Right atrium auricular region (tissue), 2 donors: ENCODE results near the gene SLC25A11. TPM values are rescaled to one million over a fixed set of nuclear protein-coding genes. Genes with fewer than 3 reads are reported as not detected.

Experiments used
- DNase-seq: peaks from one replicate; pipeline ENCODE4 v3.0.0-alpha.2; 2019; ENCODE audit warnings: low spot score
- H3K27ac ChIP-seq, 2 donors: fragments of 200-600 bp; sonication (generic); 1 replicate in 1 of 2; 2 replicates in 1 of 2; pipeline ENCODE4 v1.5.1; 2016 to 2019
- H3K27me3 ChIP-seq, 2 donors: fragments of 200-600 bp; sonication (generic); one replicate each; pipeline versions ENCODE4 v1.5.1 to v1.6.0; 2017 to 2019
- H3K36me3 ChIP-seq: fragments of 200-600 bp; sonication (generic); one replicate; pipeline ENCODE4 v1.5.1; 2016
- H3K4me1 ChIP-seq, 2 donors: fragments of 200-600 bp; sonication (generic); one replicate each; pipeline versions ENCODE4 v1.5.1 to v1.6.0; 2017 to 2019
- H3K4me3 ChIP-seq, 2 donors: fragments of 200-600 bp; sonication (generic); 1 replicate in 1 of 2; 2 replicates in 1 of 2; pipeline ENCODE4 v1.5.1; 2017 to 2019; ENCODE audit warnings: mild to moderate bottlenecking in 1 of 2, moderate library complexity in 1 of 2
- H3K9me3 ChIP-seq, 2 donors: fragments of 200-600 bp; sonication (generic); one replicate each; pipeline ENCODE4 v1.5.1; 2019
- total RNA-seq, 2 donors: library from RNA; depleted of rRNA; stranded (reverse); fragments of >200 nt; gene quantifications; one replicate each; pipeline ENCODE4 v1.1.0, GENCODE V29; 2016
- TF ChIP-seq, protein P1 (sequence below), 2 donors: fragments of 200-600 bp; sonication (generic); IDR thresholded peaks; one replicate each; pipeline ENCODE4 v1.5.1; 2019; ENCODE audit warnings: antibody characterized with exemption in 2 of 2

Gene SLC25A11
- total RNA-seq, 2 donors from 2014 or later, result 99.5 to 188 TPM

DNA sequence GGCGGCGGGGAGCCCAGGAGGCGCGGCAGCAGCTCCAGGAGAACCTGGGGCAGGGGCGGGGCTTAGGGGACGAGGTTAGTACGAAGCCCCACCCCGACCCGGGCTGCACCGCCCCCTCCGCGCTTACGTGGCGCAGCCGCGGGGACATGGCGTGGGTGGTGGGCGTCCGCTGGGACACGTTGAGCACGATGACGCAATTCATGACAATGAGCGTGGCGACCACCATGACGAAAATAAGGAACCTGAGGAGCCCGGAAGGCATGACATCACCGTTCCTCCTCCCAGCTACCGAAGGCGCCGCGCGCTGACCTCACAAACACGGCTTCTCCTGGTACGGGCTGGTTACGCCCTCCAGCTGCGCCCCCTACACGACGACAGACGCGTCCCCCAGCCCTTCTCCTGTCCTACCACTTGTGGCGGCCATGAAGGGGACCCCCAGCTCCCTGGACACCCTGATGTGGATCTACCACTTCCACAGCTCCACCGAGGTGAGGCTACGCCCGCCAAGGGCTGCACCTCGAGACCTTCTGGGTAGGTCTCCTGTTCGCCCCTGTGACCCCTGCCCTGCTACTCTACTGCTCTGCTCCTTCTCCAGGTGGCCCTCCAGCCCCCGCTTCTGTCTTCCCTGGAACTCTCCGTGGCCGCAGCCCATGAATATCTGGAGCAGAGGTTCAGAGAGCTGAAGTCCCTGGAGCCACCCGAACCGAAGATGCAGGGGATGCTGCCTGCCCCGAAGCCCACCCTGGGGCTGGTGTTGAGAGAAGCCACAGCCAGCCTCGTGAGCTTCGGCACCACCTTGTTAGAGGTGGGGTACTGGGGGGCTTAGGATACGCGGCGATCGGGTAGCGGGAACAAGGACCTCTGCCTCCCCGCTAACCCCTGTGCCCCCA is 40.3 kb downstream of the SLC25A11 start, which contains the start of gene C17orf107:
TSS of gene C17orf107 (plus strand) at position 196 of the 890 bp plus-strand sequence. CDS start at position 423, 227 bp downstream.
- peak; percentile 88 for DNase-seq

DNA sequence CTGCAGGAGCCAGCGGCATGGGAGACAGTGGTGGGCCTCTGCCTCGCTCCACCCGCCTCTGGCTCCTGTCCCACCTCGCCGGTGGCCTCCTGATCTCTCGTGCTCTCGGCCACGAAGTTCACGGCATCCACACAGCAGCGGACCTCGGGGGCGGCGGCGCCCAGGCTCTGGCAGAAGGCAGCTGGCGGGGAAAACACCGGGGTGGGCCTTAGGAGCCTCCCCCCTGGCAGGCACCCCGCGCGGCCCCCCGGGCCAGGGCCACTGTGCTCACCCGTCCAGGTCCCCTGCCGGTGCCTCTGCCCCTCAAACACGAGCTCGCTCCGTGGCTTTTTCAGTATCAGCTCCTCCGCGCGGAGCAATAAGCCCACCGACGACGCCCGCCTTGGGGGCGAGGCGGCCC is 40.9 kb downstream of the SLC25A11 start:
- Histone ChIP-seq H3K27me3 (no peaks in the 10 kb centered on the region), H3K27ac (peak overlapping the region; percentile 46 to 82), H3K36me3 (peaks cover 38% of the 10 kb centered on the region), H3K9me3 (no peaks in the 10 kb centered on the region), H3K4me1 (peaks cover 0 to 54% of the 10 kb centered on the region in 2 donors), H3K4me3 (peak overlapping the region; percentile 42 to 53)
- no peak for DNase-seq
- TF ChIP-seq, protein P1, sequence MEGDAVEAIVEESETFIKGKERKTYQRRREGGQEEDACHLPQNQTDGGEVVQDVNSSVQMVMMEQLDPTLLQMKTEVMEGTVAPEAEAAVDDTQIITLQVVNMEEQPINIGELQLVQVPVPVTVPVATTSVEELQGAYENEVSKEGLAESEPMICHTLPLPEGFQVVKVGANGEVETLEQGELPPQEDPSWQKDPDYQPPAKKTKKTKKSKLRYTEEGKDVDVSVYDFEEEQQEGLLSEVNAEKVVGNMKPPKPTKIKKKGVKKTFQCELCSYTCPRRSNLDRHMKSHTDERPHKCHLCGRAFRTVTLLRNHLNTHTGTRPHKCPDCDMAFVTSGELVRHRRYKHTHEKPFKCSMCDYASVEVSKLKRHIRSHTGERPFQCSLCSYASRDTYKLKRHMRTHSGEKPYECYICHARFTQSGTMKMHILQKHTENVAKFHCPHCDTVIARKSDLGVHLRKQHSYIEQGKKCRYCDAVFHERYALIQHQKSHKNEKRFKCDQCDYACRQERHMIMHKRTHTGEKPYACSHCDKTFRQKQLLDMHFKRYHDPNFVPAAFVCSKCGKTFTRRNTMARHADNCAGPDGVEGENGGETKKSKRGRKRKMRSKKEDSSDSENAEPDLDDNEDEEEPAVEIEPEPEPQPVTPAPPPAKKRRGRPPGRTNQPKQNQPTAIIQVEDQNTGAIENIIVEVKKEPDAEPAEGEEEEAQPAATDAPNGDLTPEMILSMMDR (IDR thresholded peaks at IDR 0.05), result no peak

More for the DNA sequence above, 40.3 kb downstream of the SLC25A11 start, which contains the start of gene C17orf107:
- TF ChIP-seq, protein P1 (IDR thresholded peaks at IDR 0.05), result peak in 1 of 2 donors; percentile 10
- H3K27ac ChIP-seq, result peak within 1 kb of the TSS; percentile 46 to 82
- H3K9me3 ChIP-seq, result no peaks in the 10 kb centered on the region
- H3K27me3 ChIP-seq, result no peaks in the 10 kb centered on the region
- peaks cover 0 to 54% of the 10 kb centered on the region in 2 donors for H3K4me1 ChIP-seq
- H3K36me3 ChIP-seq, result peaks cover 31% of the 10 kb centered on the region
- H3K4me3 ChIP-seq, result peak within 1 kb of the TSS; percentile 42 to 53

DNA sequence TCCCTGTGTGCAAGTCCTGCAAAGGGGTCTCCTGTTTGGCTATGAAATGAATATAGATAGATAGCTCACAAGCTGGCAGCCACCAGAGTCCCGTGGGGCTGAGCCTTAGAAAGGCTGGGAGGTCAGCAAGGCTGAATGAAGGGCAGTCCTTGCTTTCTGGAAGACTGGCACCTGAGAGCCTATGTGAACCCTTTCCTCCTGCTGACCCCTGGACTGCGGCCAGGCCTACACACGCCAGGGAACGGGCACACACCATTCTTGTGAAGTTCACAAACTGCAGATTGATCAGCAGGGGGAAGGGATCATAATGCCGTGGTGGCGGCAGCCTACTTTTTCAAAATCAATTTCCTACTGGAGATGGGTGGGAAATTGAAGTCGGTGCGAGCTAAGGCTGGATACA is 41.5 kb downstream of the SLC25A11 start:
- H3K4me1 ChIP-seq, result peaks cover 0 to 49% of the 10 kb centered on the region in 2 donors
- H3K36me3 ChIP-seq, result peaks cover 43% of the 10 kb centered on the region
- H3K9me3 ChIP-seq, result no peaks in the 10 kb centered on the region
- no peak overlapping the region for H3K27ac ChIP-seq
- H3K27me3 ChIP-seq, result no peaks in the 10 kb centered on the region
- TF ChIP-seq, protein P1 (IDR thresholded peaks at IDR 0.05), result no peak
- H3K4me3 ChIP-seq, result no peak overlapping the region
- no peak for DNase-seq

DNA sequence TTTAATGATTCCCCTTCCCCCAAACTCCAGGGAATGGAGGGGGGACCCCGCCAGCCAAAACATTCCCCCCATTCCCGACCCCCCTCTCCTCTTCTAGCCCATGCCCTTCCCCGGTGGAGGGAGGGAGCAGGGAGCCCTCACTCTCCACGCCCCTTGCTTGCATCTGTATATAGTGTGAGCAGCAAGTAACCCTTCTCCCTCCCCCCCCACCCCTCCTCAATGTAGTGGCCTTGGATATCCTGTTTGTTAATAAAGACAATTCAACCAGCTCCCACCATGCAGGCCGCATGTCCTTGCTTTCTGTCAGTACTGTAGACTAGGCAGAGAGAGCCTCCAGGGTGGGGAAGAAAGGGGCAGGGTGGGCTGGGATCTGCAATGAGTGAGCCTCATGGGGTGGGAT is 42.1 kb downstream of the SLC25A11 start:
- Histone ChIP-seq H3K27ac (no peak overlapping the region), H3K4me3 (no peak overlapping the region), H3K9me3 (no peaks in the 10 kb centered on the region), H3K4me1 (peaks cover 0 to 44% of the 10 kb centered on the region in 2 donors), H3K27me3 (no peaks in the 10 kb centered on the region), H3K36me3 (peaks cover 48% of the 10 kb centered on the region)
- TF ChIP-seq, protein P1 (IDR thresholded peaks at IDR 0.05), result no peak
- DNase-seq, result no peak

DNA sequence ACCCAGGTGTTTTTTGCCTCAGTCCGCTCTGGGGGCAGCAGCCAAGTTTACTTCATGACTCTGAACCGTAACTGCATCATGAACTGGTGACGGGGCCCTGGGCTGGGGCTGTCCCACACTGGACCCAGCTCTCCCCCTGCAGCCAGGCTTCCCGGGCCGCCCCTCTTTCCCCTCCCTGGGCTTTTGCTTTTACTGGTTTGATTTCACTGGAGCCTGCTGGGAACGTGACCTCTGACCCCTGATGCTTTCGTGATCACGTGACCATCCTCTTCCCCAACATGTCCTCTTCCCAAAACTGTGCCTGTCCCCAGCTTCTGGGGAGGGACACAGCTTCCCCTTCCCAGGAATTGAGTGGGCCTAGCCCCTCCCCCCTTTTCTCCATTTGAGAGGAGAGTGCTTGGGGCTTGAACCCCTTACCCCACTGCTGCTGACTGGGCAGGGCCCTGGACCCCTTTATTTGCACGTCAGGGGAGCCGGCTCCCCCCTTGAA is 42.6 kb downstream of the SLC25A11 start:
- TF ChIP-seq, protein P1 (IDR thresholded peaks at IDR 0.05), result no peak
- Histone ChIP-seq H3K27ac (no peak overlapping the region), H3K27me3 (no peaks in the 10 kb centered on the region), H3K36me3 (peaks cover 53% of the 10 kb centered on the region), H3K4me1 (peaks cover 0 to 40% of the 10 kb centered on the region in 2 donors), H3K9me3 (no peaks in the 10 kb centered on the region), H3K4me3 (no peak overlapping the region)
- DNase-seq, result no peak
